SK-N-SH (cell line): ENCODE data around the gene BMAL1. TPM values are rescaled to one million over a fixed set of nuclear protein-coding genes. Genes with fewer than 3 reads are reported as not detected.

Experiments used
- CTCF ChIA-PET: fragments of 300-600, 350-600 bp; formaldehyde crosslinking; extraction: SDS; loops from one replicate; lab custom pipeline; 2021; lab: Yijun Ruan, JAX
- POLR2A ChIA-PET: fragments of 350-600 bp; sonication (Branson Sonifier 250); formaldehyde crosslinking; extraction: SDS; loops from one replicate; lab custom pipeline; 2020; ENCODE audit warnings: antibody characterized with exemption, inconsistent platforms; lab: Yijun Ruan, JAX
- DNase-seq: peaks from one replicate; pipeline ENCODE4 v3.0.0; 2012
- H2AFZ ChIP-seq: fragments of 200-600 bp; sonication (generic); 2 replicates; pipeline ENCODE4 v1.8.1; 2016; ENCODE audit warnings: antibody characterized with exemption, mild to moderate bottlenecking, low read depth
- H3F3A ChIP-seq: fragments of 200-600 bp; sonication (generic); replicated peaks from 2 replicates; pipeline ENCODE3; 2016; ENCODE audit warnings: antibody characterized with exemption, mild to moderate bottlenecking; ENCODE audit not compliant: insufficient read depth
- H3K27ac ChIP-seq, 2 experiments: fragments of 200-500 bp in 1 of 2; fragments of 200-600 bp in 1 of 2; sonication (Bioruptor generic) in 1 of 2; sonication (generic), shearing (Covaris generic) in 1 of 2; 2 replicates each; pipeline versions ENCODE4 v1.5.1 to v1.6.1; 2014 to 2016; ENCODE audit warnings: low read depth in 2 of 2, inconsistent platforms in 1 of 2, low read length in 1 of 2, mild to moderate bottlenecking in 1 of 2, mixed read lengths in 1 of 2
- H3K27me3 ChIP-seq: fragments of 200-600 bp; sonication (generic), shearing (Covaris generic); 2 replicates; pipeline ENCODE4 v1.6.1; 2016; ENCODE audit warnings: mixed run types; ENCODE audit not compliant: insufficient read depth
- H3K36me3 ChIP-seq, 2 experiments: fragments of 200-500 bp in 1 of 2; fragments of 200-600 bp in 1 of 2; sonication (Bioruptor generic) in 1 of 2; sonication (generic) in 1 of 2; replicated peaks in 1 of 2; 2 replicates each; pipeline versions ENCODE3 to v1.5.1; 2014 to 2016; ENCODE audit warnings: low read length in 1 of 2, mild to moderate bottlenecking in 1 of 2; ENCODE audit not compliant: insufficient read depth in 2 of 2, control insufficient read depth in 1 of 2
- H3K4me1 ChIP-seq, 2 experiments: fragments of 200-500 bp in 1 of 2; fragments of 200-600 bp in 1 of 2; sonication (Bioruptor generic) in 1 of 2; sonication (generic), shearing (Covaris generic) in 1 of 2; 2 replicates each; pipeline versions ENCODE4 v1.5.1 to v1.6.1; 2014 to 2016; ENCODE audit warnings: low read depth in 1 of 2, low read length in 1 of 2, mixed run types in 1 of 2; ENCODE audit not compliant: insufficient read depth in 2 of 2, control insufficient read depth in 1 of 2
- H3K4me2 ChIP-seq: fragments of 200-600 bp; sonication (generic), shearing (Covaris generic); 2 replicates; pipeline ENCODE4 v1.6.1; 2017; ENCODE audit warnings: mixed run types
- H3K4me3 ChIP-seq, 2 experiments: fragments of 200-500 bp in 1 of 2; fragments of 200-600 bp in 1 of 2; sonication (Bioruptor generic) in 1 of 2; sonication (generic), shearing (Covaris generic) in 1 of 2; 2 replicates each; pipeline versions ENCODE4 v1.5.1 to v1.8.1; 2014 to 2016; ENCODE audit warnings: low read depth in 2 of 2, inconsistent platforms in 1 of 2, low read length in 1 of 2, mild to moderate bottlenecking in 1 of 2, mixed read lengths in 1 of 2, moderate library complexity in 1 of 2
- H3K79me2 ChIP-seq: fragments of 200-600 bp; sonication (generic); 2 replicates; pipeline ENCODE4 v1.8.1; 2017; ENCODE audit warnings: mild to moderate bottlenecking; ENCODE audit not compliant: insufficient read depth
- H3K9ac ChIP-seq: fragments of 200-600 bp; sonication (generic); 2 replicates; pipeline ENCODE4 v1.6.1; 2017; ENCODE audit warnings: mixed run types
- H3K9me2 ChIP-seq: fragments of 200-600 bp; sonication (generic); 2 replicates; pipeline ENCODE4 v1.6.1; 2017; ENCODE audit warnings: mixed run types
- H3K9me3 ChIP-seq: fragments of 200-600 bp; sonication (generic); 2 replicates; pipeline ENCODE4 v1.6.1; 2017; ENCODE audit warnings: mixed run types, mild to moderate bottlenecking, moderate library complexity
- H4K20me1 ChIP-seq: fragments of 200-600 bp; sonication (generic); 2 replicates; pipeline ENCODE4 v1.6.1; 2017; ENCODE audit warnings: mild to moderate bottlenecking, mixed run types; ENCODE audit not compliant: insufficient read depth
- ELF1 ChIP-seq: IDR thresholded peaks from 2 replicates; pipeline ENCODE4 v1.4.0; 2012
- EP300 ChIP-seq, 2 experiments: IDR thresholded peaks; 2 replicates each; pipeline versions ENCODE4 v1.4.0 to v1.6.1; 2012; ENCODE audit warnings: borderline replicate concordance in 1 of 2, low read depth in 1 of 2, low read length in 1 of 2
- FOSL2 ChIP-seq: IDR thresholded peaks from 2 replicates; pipeline ENCODE4 v1.4.0; 2012; ENCODE audit warnings: low read depth, mild to moderate bottlenecking, moderate library complexity, borderline replicate concordance
- FOXM1 ChIP-seq: IDR thresholded peaks from 2 replicates; pipeline ENCODE4 v1.4.0; 2012; ENCODE audit warnings: low read depth, mild to moderate bottlenecking
- GATA2 ChIP-seq: sonication (generic); formaldehyde crosslinking; IDR thresholded peaks from 2 replicates; pipeline ENCODE4 v1.5.0; 2020; ENCODE audit warnings: mild to moderate bottlenecking, missing genetic modification reagents
- MXI1 ChIP-seq: IDR thresholded peaks from 2 replicates; pipeline ENCODE4 v1.6.1; 2012; ENCODE audit warnings: mild to moderate bottlenecking, low read depth, low read length, improper control_type of control experiment
- NFIC ChIP-seq: IDR thresholded peaks from 2 replicates; pipeline ENCODE4 v1.4.0; 2012; ENCODE audit warnings: borderline replicate concordance
- SIN3A ChIP-seq: IDR thresholded peaks from 2 replicates; pipeline ENCODE4 v1.6.1; 2012; ENCODE audit warnings: low read depth, mild to moderate bottlenecking, low read length, moderate library complexity, borderline replicate concordance
- TAF1 ChIP-seq: IDR thresholded peaks from 2 replicates; pipeline ENCODE4 v1.6.1; 2012; ENCODE audit warnings: low read depth, mild to moderate bottlenecking, low read length, moderate library complexity, borderline replicate concordance
- TCF12 ChIP-seq: IDR thresholded peaks from 2 replicates; pipeline ENCODE4 v1.4.0; 2012
- USF1 ChIP-seq: IDR thresholded peaks from 2 replicates; pipeline ENCODE4 v1.4.0; 2012; ENCODE audit warnings: low read depth, borderline replicate concordance
- WGBS: methylation state at CpG from one replicate; pipeline ENCODE4 v1.1.6; 2017; ENCODE audit warnings: low lambda C conversion rate; 5-methylcytosine and 5-hydroxymethylcytosine counted together
- polyA plus RNA-seq, 3 experiments: library from polyadenylated mRNA; depleted of rRNA; stranded (reverse); fragments of >200 nt; gene quantifications; 2 replicates each; pipeline ENCODE4 v1.2.3, GENCODE V29; 2012
- TF ChIP-seq, protein P1 (sequence below): IDR thresholded peaks from 2 replicates; pipeline ENCODE4 v1.6.1; 2012; ENCODE audit warnings: mild to moderate bottlenecking, low read depth, low read length, moderate library complexity
- TF ChIP-seq, protein P2 (sequence below): IDR thresholded peaks from 2 replicates; pipeline ENCODE4 v1.4.0; 2012; ENCODE audit warnings: low read depth
- TF ChIP-seq, protein P3 (sequence below): fragments of 150-350 bp; IDR thresholded peaks from 2 replicates; pipeline ENCODE4 v1.6.1; 2017; ENCODE audit warnings: antibody characterized with exemption, low read length, low read depth, borderline replicate concordance

The BMAL1 gene
- polyA plus RNA-seq, 1 of the 3 experiments (the other 2 are of a cell fraction), result 6.5 TPM

- H3K36me3 ChIP-seq, result no peaks in the 10 kb centered on the region
- CTCF ChIA-PET, result interaction anchor here (1.0 to 2.5 kb wide), 5 partner anchors 15 to 66 kb away, joined by 3 to 7 read pairs (median 5); no protein-coding TSS in a partner anchor
- H3K79me2 ChIP-seq, result no peaks in the 10 kb centered on the region
- TF ChIP-seq, protein P1, sequence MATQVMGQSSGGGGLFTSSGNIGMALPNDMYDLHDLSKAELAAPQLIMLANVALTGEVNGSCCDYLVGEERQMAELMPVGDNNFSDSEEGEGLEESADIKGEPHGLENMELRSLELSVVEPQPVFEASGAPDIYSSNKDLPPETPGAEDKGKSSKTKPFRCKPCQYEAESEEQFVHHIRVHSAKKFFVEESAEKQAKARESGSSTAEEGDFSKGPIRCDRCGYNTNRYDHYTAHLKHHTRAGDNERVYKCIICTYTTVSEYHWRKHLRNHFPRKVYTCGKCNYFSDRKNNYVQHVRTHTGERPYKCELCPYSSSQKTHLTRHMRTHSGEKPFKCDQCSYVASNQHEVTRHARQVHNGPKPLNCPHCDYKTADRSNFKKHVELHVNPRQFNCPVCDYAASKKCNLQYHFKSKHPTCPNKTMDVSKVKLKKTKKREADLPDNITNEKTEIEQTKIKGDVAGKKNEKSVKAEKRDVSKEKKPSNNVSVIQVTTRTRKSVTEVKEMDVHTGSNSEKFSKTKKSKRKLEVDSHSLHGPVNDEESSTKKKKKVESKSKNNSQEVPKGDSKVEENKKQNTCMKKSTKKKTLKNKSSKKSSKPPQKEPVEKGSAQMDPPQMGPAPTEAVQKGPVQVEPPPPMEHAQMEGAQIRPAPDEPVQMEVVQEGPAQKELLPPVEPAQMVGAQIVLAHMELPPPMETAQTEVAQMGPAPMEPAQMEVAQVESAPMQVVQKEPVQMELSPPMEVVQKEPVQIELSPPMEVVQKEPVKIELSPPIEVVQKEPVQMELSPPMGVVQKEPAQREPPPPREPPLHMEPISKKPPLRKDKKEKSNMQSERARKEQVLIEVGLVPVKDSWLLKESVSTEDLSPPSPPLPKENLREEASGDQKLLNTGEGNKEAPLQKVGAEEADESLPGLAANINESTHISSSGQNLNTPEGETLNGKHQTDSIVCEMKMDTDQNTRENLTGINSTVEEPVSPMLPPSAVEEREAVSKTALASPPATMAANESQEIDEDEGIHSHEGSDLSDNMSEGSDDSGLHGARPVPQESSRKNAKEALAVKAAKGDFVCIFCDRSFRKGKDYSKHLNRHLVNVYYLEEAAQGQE, result no peak
- no peak for TF ChIP-seq ELF1
- TF ChIP-seq FOSL2, result no peak
- no peak for TF ChIP-seq GATA2 (CRISPR knock-in tag)
- TF ChIP-seq TAF1, result no peak
- no peak for TF ChIP-seq FOXM1
- TF ChIP-seq USF1, result no peak
- H3K9me3 ChIP-seq, result no peaks in the 10 kb centered on the region
- H3K4me3 ChIP-seq, result no peak overlapping the region
- POLR2A ChIA-PET, result no interaction called here
- no peaks in the 10 kb centered on the region for H3K27me3 ChIP-seq
- no peak for DNase-seq
- peak overlapping the region; percentile 11 for H3K4me2 ChIP-seq
- no peaks in the 10 kb centered on the region for H3K9me2 ChIP-seq
- H2AFZ ChIP-seq, result no peak overlapping the region
- H3F3A ChIP-seq, result peaks cover 18% of the 10 kb centered on the region
- H3K9ac ChIP-seq, result peak overlapping the region; percentile 22; the same call in 1 of the 2 replicates
- no peaks in the 10 kb centered on the region for H4K20me1 ChIP-seq
- peak overlapping the region in 1 of 2 experiments; percentile 83; a peak in 2 of 4 replicates for H3K27ac ChIP-seq
- H3K4me1 ChIP-seq, result peaks cover 0 to 10% of the 10 kb centered on the region in 2 experiments; a peak in 1 of 4 replicates
Measured at GRCh38 chr11:13269775-13270174, 7.8 kb upstream of the BMAL1 start.

- ChIA-PET CTCF (interaction anchor here (1.0 to 3.1 kb wide), 2 partner anchors 19 to 64 kb away, joined by 3 to 11 read pairs; no protein-coding TSS in a partner anchor), POLR2A (no interaction called here)
- Histone ChIP-seq H3F3A (peaks cover 19% of the 10 kb centered on the region), H3K79me2 (no peaks in the 10 kb centered on the region), H3K4me1 (peaks cover 2 to 10% of the 10 kb centered on the region in 2 experiments; a peak in 3 of 4 replicates), H3K9me2 (no peaks in the 10 kb centered on the region), H2AFZ (no peak overlapping the region), H3K9me3 (no peaks in the 10 kb centered on the region), H3K36me3 (no peaks in the 10 kb centered on the region), H3K4me2 (no peak overlapping the region), H3K27ac (no peak overlapping the region), H3K9ac (no peak overlapping the region), H3K4me3 (no peak overlapping the region), H4K20me1 (no peaks in the 10 kb centered on the region), H3K27me3 (no peaks in the 10 kb centered on the region)
- 77% methylated on average over 1 of the region's 1 CpG for WGBS
- TF ChIP-seq ELF1 (no peak), MXI1 (no peak), TCF12 (no peak), SIN3A (no peak), NFIC (no peak), EP300 (IDR thresholded peaks at IDR 0.05; ENCODE audit: borderline replicate concordance in 1 of 2, low read depth in 1 of 2, low read length in 1 of 2) (no peak)
- TF ChIP-seq, protein P2, sequence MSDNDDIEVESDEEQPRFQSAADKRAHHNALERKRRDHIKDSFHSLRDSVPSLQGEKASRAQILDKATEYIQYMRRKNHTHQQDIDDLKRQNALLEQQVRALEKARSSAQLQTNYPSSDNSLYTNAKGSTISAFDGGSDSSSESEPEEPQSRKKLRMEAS, result no peak
- TF ChIP-seq, protein P3, sequence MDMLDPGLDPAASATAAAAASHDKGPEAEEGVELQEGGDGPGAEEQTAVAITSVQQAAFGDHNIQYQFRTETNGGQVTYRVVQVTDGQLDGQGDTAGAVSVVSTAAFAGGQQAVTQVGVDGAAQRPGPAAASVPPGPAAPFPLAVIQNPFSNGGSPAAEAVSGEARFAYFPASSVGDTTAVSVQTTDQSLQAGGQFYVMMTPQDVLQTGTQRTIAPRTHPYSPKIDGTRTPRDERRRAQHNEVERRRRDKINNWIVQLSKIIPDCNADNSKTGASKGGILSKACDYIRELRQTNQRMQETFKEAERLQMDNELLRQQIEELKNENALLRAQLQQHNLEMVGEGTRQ, result no peak
- DNase-seq, result no peak
Measured at GRCh38 chr11:13271060-13271693, 6.4 kb upstream of the BMAL1 start.
